MCF 10A (cell line): ENCODE measurements around the gene FRMD6. TPM values are rescaled to one million over a fixed set of nuclear protein-coding genes. Genes with fewer than 3 reads are reported as not detected.

Experiments
- BruUV-seq: library from RNA; stranded (reverse); fragments of 400-500 nt; replicated peaks from 2 replicates; lab custom pipeline; 2021; lab: Mats Ljungman, UMichigan
- CTCF ChIA-PET: fragments of 300-600 bp; sonication (Branson Sonifier 250); formaldehyde crosslinking; extraction: SDS; loops from one replicate; lab custom pipeline; 2021; ENCODE audit warnings: antibody characterized with exemption, inconsistent platforms; lab: Yijun Ruan, JAX
- POLR2A ChIA-PET: fragments of 300-600, 350-650 bp; sonication (Branson Sonifier 250); formaldehyde crosslinking; extraction: SDS; loops from one replicate; lab custom pipeline; 2020; ENCODE audit warnings: antibody characterized with exemption, inconsistent platforms; lab: Yijun Ruan, JAX
- DNase-seq: peaks from one replicate; pipeline ENCODE4 v3.0.0-alpha.2; 2018; ENCODE audit not compliant: unreplicated experiment
- H3K27ac Mint-ChIP-seq: one replicate; pipeline ENCODE4 v1.8.0; 2022; ENCODE audit warnings: mild to moderate bottlenecking, low read depth, mixed read lengths; ENCODE audit not compliant: unreplicated experiment
- H3K27me3 Mint-ChIP-seq: one replicate; pipeline ENCODE4 v1.8.0; 2022; ENCODE audit warnings: mixed read lengths; ENCODE audit not compliant: insufficient read depth, unreplicated experiment
- H3K36me3 Mint-ChIP-seq: one replicate; pipeline ENCODE4 v1.8.0; 2022; ENCODE audit warnings: mild to moderate bottlenecking, moderate library complexity, mixed read lengths; ENCODE audit not compliant: insufficient read depth, unreplicated experiment
- H3K4me1 Mint-ChIP-seq: one replicate; pipeline ENCODE4 v1.8.0; 2022; ENCODE audit warnings: mixed read lengths; ENCODE audit not compliant: insufficient read depth, unreplicated experiment
- H3K4me3 Mint-ChIP-seq: one replicate; pipeline ENCODE4 v1.8.0; 2022; ENCODE audit warnings: mild to moderate bottlenecking, moderate library complexity, mixed read lengths; ENCODE audit not compliant: unreplicated experiment
- H3K9me3 Mint-ChIP-seq: one replicate; pipeline ENCODE4 v1.8.0; 2022; ENCODE audit warnings: mixed read lengths; ENCODE audit not compliant: unreplicated experiment
- intact Hi-C: fragments of 100-400 bp; cut with micrococcal nuclease; formaldehyde crosslinking; loops from 2 replicates; pipeline ENCODE4 v1.14.1; 2022
- total RNA-seq: library from RNA; stranded (reverse); gene quantifications from 2 replicates; pipeline ENCODE4 v1.2.3, GENCODE V29; 2022
- TF ChIP-seq, protein P1 (sequence below): fragments of 200-600 bp; IDR thresholded peaks from one replicate; pipeline ENCODE4 v1.8.0; 2022; ENCODE audit warnings: antibody characterized with exemption, mild to moderate bottlenecking; ENCODE audit not compliant: unreplicated experiment

Gene FRMD6
- total RNA-seq, 1 experiment from 2014 or later: 135 TPM

DNA sequence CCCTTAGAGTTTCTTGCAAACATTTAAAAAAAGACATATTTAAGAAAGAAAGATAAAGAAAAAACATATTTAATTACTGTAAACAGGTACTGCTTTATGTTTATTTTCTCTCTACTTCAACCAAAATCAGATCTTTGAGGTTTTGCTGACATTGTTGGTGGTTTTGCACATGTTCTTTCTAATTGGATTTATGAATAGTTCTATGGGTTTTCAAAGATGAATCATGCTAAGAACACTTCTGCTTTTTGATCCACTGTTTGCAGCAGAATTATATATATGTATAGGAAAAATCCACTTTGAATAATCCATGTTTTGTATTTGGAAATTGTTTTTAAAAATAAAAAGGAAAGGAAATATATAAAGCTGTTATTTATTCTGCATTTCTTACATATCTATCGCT, 78.4 kb downstream of the FRMD6 start:
- BruUV-seq: no TSS peak
- intact Hi-C loops: no loop called here
- Mint-ChIP-seq H3K36me3 (peaks cover 50% of the 10 kb centered on the region), H3K4me1 (peaks cover 6% of the 10 kb centered on the region), H3K4me3 (no peak overlapping the region), H3K9me3 (no peaks in the 10 kb centered on the region), H3K27me3 (no peaks in the 10 kb centered on the region), H3K27ac (no peak overlapping the region)
- CTCF ChIA-PET: interaction anchor here (0.6 kb wide), 1 partner anchor 44 kb away, joined by 3 read pairs; no protein-coding TSS in a partner anchor
- POLR2A ChIA-PET: no interaction called here
- TF ChIP-seq, protein P1, sequence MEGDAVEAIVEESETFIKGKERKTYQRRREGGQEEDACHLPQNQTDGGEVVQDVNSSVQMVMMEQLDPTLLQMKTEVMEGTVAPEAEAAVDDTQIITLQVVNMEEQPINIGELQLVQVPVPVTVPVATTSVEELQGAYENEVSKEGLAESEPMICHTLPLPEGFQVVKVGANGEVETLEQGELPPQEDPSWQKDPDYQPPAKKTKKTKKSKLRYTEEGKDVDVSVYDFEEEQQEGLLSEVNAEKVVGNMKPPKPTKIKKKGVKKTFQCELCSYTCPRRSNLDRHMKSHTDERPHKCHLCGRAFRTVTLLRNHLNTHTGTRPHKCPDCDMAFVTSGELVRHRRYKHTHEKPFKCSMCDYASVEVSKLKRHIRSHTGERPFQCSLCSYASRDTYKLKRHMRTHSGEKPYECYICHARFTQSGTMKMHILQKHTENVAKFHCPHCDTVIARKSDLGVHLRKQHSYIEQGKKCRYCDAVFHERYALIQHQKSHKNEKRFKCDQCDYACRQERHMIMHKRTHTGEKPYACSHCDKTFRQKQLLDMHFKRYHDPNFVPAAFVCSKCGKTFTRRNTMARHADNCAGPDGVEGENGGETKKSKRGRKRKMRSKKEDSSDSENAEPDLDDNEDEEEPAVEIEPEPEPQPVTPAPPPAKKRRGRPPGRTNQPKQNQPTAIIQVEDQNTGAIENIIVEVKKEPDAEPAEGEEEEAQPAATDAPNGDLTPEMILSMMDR: no peak
- no peak for DNase-seq

DNA sequence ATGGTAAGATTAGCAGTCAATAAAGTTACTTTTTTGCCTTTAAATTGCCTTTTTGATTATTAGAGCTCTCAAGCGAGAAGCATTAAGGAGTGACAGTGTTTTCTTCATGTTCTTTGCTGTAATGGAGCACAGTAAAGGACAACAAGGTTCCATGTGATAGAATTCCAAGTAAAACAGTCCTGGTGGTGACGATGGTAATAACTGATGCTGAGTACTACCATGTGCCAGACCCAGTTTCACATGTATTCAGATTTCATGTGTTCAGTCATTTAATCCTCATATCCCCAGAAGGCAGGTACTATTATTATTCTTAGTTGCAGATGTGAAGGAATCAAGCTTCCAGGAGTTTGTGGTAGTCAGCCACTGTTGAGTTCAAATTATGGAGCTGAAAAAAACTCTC, 79.0 kb downstream of the FRMD6 start:
- no TSS peak for BruUV-seq
- no peaks in the 10 kb centered on the region for H3K9me3 Mint-ChIP-seq
- ChIA-PET POLR2A (interaction anchor here (0.6 to 0.7 kb wide), 2 partner anchors 9 to 336 kb away, joined by 3 to 4 read pairs; no protein-coding TSS in a partner anchor), CTCF (interaction anchor here (0.6 to 0.7 kb wide), 2 partner anchors 18 to 44 kb away, joined by 3 read pairs; no protein-coding TSS in a partner anchor)
- no peak overlapping the region for H3K4me3 Mint-ChIP-seq
- TF ChIP-seq, protein P1: no peak
- no peak for DNase-seq
- H3K27ac Mint-ChIP-seq: no peak overlapping the region
- intact Hi-C loops: no loop called here
- peaks cover 44% of the 10 kb centered on the region for H3K36me3 Mint-ChIP-seq
- H3K27me3 Mint-ChIP-seq: no peaks in the 10 kb centered on the region
- peaks cover 6% of the 10 kb centered on the region for H3K4me1 Mint-ChIP-seq

DNA sequence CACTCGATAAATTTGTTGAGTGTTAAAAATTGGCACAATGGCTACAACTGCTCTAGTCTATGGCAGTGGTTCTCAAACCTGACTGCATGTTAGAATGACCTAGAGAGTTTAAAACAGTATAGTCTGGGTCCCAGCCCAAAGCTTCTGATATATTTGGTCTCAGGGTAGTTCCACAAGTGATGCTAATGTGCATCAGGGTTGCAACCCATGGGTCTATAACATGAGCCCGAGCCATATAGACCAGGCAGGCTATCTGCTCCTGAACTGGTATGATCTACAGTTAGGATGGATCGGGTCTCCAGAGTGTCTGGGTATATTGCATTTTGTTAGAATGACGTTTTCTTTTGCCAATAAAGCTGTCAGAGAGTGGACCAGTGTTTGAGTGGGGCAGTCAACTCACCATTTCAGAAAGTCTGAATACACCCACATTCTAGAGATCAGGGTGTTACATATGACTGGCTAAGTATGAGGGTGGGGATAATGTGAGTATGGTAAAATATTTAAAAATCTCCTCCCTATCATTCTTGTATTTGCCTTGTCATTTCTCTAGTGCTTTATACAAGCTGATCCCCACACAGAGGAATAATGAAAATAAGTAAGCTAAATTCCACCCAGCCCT, 80.9 kb downstream of the FRMD6 start:
- H3K9me3 Mint-ChIP-seq: no peaks in the 10 kb centered on the region
- no TSS peak for BruUV-seq
- DNase-seq: no peak
- H3K27ac Mint-ChIP-seq: no peak overlapping the region
- H3K4me1 Mint-ChIP-seq: no peaks in the 10 kb centered on the region
- H3K36me3 Mint-ChIP-seq: peaks cover 29% of the 10 kb centered on the region
- no peaks in the 10 kb centered on the region for H3K27me3 Mint-ChIP-seq
- TF ChIP-seq, protein P1: no peak
- no peak overlapping the region for H3K4me3 Mint-ChIP-seq
- intact Hi-C loops: no loop called here
- ChIA-PET CTCF (interaction anchor here (0.8 to 1.0 kb wide), 3 partner anchors 95 to 450 kb away, joined by 3 to 5 read pairs (median 3); no protein-coding TSS in a partner anchor), POLR2A (no interaction called here)

DNA sequence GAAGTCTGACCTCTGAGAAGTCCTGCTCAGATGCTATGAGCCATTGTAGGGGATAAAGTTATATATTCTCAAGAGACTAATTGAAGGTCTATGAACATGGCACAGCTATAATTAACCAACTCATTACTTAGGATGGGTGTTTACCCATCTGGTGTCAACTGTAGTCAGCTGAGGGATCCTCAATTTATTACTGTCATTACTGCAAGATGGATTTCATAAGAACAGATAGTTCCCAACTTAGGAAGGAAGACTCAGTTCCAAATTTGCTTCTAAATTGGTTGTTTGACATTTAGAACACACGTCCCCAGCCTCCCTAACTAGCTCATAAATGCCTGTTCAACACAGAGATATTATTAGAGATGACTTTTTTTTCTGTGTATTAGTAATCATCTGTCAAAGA, 81.4 kb downstream of the FRMD6 start:
- no peak for DNase-seq
- H3K27ac Mint-ChIP-seq: no peak overlapping the region
- peaks cover 23% of the 10 kb centered on the region for H3K36me3 Mint-ChIP-seq
- no peaks in the 10 kb centered on the region for H3K9me3 Mint-ChIP-seq
- intact Hi-C loops: no loop called here
- TF ChIP-seq, protein P1: no peak
- no peaks in the 10 kb centered on the region for H3K27me3 Mint-ChIP-seq
- H3K4me1 Mint-ChIP-seq: no peaks in the 10 kb centered on the region
- no TSS peak for BruUV-seq
- POLR2A ChIA-PET: no interaction called here
- H3K4me3 Mint-ChIP-seq: no peak overlapping the region
- CTCF ChIA-PET: interaction anchor here (0.8 to 1.0 kb wide), 3 partner anchors 94 to 450 kb away, joined by 3 to 5 read pairs (median 3); no protein-coding TSS in a partner anchor
